NCI-H460 (cell line): ENCODE measurements around the gene ACACB. TPM values are rescaled to one million over a fixed set of nuclear protein-coding genes. Genes with fewer than 3 reads are reported as not detected.

Experiments used
- DNase-seq: peaks from one replicate; pipeline ENCODE4 v3.0.0-alpha.2; 2016; ENCODE audit warnings: low read depth; ENCODE audit errors: extremely low read depth
- total RNA-seq: library from RNA; depleted of rRNA; stranded (reverse); fragments of >200 nt; shearing (Covaris generic); gene quantifications from 2 replicates; pipeline ENCODE4 v1.2.3, GENCODE V29; 2014

ACACB gene
- total RNA-seq, 1 experiment from 2014 or later = 2.5 TPM

DNA sequence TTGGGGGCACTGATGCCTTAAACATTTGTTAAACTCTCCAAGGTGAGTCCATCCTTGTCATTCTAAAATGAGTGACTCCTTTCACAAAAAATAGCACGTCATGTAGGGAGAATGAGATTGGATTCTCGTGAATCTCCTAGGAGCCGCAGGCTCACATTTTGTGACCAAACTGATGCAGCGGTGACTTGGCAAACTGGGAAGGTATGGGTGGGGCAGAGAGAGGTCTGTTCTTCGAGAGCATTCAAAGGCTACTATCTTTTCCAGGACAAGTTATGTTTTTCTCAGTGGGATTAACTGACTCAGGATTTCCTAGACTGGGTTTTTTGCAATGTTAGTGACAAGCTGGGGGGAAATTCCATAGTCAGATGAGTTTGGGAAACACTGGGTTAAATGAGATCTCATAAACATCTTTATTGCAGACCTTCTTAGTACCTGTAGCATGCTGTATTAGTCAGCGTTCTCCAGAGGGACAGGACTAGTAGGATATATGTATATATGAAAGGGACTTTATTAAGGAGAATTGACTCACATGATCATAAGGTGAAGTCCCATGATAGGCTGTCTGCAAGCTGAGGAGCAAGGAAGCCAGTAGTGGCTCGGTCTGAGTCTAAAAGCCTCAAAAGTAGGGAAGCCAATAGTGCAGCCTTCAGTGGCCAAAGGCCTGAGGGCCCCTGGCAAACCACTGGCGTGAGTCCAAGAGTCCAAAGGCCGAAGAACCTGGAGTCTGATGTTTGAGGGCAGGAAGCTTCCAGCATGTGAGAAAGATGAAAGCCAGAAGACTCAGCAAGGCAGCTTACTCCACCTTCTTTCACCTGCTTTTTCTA, 131.7 kb downstream of the ACACB start:
- DNase-seq = no peak

DNA sequence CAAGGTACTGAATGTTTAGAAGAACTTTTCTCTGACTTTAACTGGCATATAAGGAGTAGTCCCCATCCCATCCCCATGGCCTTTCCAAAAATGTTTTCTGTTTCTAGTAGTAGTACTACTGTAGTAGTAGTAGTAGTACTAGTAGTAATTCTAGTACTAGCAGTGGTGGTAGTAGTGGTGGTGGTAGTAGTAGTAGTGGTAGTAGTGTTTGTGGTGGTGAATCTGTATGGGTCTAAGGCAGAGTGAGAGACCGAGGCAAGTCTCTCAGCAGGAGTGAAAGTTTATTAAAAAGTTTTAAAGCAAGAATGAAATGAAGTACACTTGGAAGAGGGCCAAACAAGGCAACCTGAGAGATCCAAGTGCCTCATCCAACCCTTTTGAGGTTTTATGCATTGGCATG, 134.1 kb downstream of the ACACB start:
- DNase-seq = no peak

DNA sequence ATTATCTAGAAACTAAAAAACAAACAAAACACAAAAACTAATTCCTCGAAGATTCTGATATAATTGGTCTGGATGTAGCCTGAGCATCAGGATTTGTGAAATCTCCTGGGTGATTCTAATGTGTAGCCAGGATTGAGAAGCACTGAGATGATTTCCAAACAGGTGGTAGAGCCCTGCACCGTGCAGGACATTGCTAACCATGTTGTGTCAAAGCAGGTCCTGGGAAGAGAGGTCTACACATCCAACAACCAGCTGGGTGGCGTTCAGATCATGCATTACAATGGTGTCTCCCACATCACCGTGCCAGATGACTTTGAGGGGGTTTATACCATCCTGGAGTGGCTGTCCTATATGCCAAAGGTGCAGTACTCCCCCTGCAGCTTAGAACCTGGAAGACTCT, 136.4 kb downstream of the ACACB start:
- DNase-seq = no peak

- DNase-seq = no peak
These were observed 137.6 kb downstream of the ACACB start for GRCh38 chr12:109253913-109254544.

GRCh38 chr12:109255377-109255776, 139.0 kb downstream of the ACACB start:
- DNase-seq = no peak

GRCh38 chr12:109256011-109256410, 139.6 kb downstream of the ACACB start:
- no peak for DNase-seq

DNA sequence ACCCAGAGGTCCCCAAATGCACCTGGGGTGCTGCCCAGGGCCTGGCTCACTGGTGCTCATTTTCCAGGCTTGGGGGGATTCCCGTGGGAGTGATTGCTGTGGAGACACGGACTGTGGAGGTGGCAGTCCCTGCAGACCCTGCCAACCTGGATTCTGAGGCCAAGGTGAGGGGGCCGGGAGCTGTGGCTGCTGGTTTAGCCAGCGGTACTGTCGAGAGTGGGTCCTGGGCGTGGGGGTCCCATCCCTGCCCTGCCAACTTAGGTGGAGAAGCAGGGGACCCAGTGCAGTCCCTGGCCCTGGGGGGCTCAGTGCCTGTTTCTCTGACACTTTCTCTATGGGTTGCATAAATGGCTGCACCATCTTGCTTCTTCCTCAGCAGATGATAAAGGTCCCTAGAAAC, 141.8 kb downstream of the ACACB start:
- DNase-seq = no peak

DNA sequence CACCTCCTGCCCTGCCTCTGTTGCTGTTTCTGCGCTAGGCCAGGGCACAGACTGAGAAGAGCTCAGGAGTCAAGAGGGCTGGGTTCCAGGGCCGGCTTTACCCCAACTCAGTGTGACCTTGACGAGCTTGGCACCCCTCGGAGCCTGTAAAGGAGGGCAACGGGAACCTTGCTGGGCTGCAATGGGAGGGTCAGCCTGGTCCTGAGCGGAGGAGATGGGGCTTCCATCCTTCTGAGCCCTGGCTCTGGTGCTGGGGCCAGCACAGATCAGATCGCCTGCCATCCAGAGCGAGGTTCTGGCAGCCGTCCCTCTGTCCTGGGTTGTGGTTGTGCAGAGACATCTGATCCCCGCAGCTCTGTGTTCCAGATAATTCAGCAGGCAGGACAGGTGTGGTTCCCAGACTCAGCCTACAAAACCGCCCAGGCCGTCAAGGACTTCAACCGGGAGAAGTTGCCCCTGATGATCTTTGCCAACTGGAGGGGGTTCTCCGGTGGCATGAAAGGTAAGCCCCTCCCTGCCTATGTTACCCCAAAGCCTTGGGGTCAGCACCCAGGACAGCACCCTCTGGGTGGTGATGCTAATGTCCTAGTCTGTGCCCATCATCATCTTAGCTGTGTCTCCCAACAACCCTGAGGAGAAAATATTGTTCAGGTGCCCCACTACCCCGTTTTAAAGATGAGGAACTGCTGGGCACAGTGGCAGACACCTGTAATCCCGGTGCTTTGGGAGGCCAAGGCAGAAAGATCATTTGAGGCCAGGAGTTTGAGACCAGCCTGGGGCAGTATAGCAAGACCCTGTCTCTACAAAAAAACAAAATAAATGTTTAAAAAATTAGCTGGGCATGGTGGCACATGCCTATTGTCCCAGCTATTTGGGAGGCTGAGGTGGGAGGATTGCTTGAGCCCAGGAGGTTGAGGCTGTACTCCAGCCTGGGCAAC, 142.5 kb downstream of the ACACB start:
- no peak for DNase-seq

DNA sequence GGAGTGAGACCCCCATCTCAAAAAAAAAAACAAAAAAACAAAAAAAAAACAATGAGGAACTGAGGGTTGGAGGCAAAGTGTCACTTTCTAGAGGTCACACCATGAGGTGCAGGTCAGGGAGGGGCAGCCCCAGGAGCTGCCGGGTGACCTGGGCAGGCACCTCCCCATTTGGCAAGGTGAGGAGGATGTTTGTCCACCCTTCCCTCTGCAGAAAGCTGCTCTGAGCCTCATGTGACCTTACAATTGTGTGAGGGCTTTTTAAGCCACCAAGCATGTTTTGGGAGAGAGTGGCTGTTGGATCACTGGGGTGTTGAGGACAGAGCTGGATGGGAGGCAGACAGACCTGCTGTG, 143.1 kb downstream of the ACACB start:
- DNase-seq = no peak

DNA sequence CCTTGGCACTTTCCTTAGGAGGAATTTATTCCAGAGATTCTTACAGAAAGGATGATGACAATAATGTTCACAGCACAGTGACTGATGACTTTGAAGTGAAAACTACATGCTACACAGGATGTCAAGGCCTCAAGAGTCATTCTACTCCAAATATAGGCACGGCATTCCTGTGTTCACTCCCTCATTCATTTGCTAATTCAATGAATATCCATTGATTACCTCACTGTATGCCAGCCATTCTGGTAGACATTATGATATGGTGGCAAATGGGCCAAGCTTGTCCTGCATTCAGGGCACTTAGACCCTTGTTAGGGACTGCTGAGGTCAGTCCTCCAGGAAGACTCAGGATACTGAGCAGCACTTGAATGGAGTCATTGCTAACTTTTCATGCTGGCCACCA, 144.7 kb downstream of the ACACB start:
- no peak for DNase-seq

DNA sequence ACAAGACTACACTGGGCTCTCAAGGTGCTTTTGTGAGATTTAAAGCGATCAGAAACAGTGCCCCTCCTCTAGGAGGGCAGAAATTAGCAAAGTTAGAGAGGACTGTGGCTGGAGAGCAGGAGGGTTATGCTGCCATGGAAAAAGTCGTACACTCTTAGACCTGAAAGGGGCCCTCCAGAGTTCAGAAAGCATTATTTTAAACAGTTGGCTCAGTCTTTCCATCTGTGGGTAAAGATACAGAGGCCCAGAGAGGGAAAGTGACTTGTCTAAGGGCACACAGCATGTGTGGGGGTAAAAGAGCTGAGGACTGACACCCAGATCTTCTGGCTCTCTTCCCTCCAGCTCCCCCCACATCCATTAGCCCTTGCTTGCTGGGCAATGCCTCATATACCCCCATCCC, 145.6 kb downstream of the ACACB start:
- DNase-seq = no peak

GRCh38 chr12:109263439-109263838, 147.1 kb downstream of the ACACB start:
- DNase-seq = no peak

DNA sequence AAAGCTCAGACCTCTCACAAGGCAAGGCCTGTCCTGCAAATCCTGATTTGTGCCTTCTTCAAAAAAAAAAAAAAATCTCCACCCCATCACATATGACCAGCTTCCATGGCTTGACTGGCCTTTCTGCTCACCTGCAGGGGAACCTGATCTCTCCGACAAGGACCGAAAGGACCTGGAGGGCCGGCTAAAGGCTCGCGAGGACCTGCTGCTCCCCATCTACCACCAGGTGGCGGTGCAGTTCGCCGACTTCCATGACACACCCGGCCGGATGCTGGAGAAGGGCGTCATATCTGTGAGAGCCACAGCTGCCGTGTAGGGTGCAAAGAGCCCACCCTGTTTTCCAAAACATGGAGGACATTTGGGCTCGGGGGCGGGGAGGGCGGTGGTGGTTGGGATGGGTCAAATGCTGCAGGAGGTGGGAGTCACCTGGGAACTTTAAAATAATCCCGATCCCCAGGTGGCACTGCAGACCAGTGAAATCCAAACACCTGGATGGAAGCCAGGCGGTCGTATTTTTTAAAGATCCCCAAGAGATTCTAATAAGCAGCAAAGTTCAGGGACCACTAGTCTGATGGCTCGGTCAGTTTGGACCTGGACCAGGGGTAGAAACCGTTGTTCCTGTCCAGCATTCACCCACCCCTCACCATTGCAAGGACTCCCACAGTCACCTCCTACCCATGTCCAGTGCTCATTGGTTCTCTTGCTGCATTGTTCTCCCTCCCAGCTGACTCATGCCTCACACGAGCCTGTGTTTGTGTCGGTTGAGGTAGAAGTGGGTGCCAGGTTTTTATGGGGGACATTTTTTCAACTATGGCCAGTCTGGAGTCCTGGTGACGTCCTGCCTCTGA, 147.9 kb downstream of the ACACB start:
- DNase-seq = peak; percentile 62

DNA sequence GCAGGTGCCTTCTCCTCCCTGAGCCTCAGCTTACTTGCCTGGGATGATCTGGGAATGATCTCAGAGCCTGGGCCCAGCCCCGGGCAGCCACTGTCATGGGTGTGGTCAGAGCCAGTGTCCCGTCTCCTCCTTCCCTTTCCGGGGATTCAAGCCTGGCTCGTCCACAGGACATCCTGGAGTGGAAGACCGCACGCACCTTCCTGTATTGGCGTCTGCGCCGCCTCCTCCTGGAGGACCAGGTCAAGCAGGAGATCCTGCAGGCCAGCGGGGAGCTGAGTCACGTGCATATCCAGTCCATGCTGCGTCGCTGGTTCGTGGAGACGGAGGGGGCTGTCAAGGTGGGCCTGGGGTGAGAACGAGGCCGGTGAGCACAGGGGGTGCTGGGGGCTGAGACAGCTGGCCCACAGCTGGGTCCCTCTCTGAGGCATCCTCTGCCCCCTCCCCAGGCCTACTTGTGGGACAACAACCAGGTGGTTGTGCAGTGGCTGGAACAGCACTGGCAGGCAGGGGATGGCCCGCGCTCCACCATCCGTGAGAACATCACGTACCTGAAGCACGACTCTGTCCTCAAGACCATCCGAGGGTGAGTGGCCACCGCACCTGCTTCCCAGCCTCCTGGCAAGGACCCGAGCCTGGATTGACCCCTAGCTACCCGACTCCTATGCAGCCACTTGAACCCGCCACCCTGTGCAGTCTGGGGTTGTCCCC, 148.7 kb downstream of the ACACB start:
- DNase-seq = no peak

- DNase-seq = no peak
These were observed 149.9 kb downstream of the ACACB start for GRCh38 chr12:109266106-109266879.

DNA sequence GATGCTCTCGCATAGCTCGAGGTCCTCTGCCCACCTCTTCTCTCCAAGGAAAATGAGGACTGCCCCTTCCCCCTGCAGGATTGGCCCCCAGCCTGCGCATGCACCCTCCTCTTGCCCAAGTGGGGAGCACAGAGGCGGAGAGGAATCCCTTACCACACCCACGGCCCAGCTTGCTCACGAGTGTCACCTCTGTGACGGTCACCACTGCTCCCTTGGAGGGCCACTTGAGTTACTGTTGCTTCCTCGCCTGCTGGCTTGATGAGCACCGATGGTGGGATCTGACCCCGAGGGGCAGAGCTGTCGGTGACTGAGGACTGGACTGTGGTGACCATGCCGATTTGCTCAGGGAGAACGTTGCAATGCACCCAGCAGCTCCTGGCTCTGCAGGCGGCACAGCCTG, 151.0 kb downstream of the ACACB start:
- no peak for DNase-seq

DNA sequence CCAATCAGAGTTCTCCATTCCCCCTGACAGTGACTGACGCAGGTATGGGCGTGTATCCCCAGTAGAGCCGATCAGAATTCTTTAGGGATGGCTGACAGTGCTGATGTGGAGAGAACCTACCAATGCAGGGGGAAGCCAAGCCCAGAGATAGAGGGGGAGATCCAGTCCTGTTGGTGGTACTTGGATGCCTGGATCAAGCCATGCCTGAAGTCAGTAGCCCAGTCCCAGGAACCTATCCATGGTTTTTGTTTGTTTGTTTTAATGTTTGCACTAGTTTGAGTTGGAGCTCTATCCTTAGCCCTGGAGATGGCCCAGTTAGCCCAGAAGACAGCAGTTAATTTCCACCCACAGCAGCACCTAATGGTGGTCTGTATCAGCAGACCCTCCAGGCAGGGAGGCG, 152.5 kb downstream of the ACACB start:
- DNase-seq = no peak

DNA sequence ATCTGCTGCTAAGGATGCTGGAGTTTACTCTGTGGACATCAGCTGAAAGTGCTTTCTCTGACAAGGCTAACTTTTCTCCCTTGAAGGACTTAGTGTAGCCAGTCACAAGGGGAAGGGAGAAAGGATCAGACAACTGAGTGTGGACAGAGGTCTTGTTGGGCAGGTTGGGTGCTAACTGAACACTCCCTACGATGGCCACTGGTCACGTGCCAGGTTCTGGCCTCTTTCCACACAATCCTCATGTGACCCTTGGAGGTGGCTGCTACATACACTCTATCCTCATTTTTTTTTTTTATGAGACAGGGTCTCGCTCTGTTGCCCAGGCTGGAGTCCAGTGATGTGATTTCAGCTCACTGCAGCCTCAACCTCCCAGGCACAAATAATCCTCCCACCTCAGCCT, 153.0 kb downstream of the ACACB start:
- no peak for DNase-seq

GRCh38 chr12:109270494-109270893, 154.1 kb downstream of the ACACB start:
- no peak for DNase-seq
